ENCODE data around the gene IP6K1. TPM values are rescaled to one million over a fixed set of nuclear protein-coding genes. Genes with fewer than 3 reads are reported as not detected.
A peak's percentile ranks its signal among the peaks of the same experiment; 100 is the strongest.
"Not testable (repeated sequence)": the region's sequence is repeated elsewhere in the genome, so short reads cannot be mapped to it uniquely, and the experiment has no call there.

IP6K1 gene
- total RNA-seq, 1 experiment from 2014 or later, result 44.8 TPM

GRCh38 chr3:49685846-49686245 is 100.5 kb downstream of the IP6K1 start:
- H3K27me3 Mint-ChIP-seq (ENCODE audit: insufficient read depth, unreplicated experiment); H3K27ac Mint-ChIP-seq (ENCODE audit: low read depth, unreplicated experiment); H3K36me3 Mint-ChIP-seq (ENCODE audit: insufficient read depth, unreplicated experiment); intact Hi-C loops (cut with micrococcal nuclease); BruUV-seq (replicated peaks); POLR2A ChIA-PET; H3K4me3 Mint-ChIP-seq (ENCODE audit: unreplicated experiment); CTCF ChIA-PET; DNase-seq (ENCODE audit: unreplicated experiment); H3K9me3 Mint-ChIP-seq (ENCODE audit: unreplicated experiment): not testable (repeated sequence)
- H3K4me1 Mint-ChIP-seq (ENCODE audit: insufficient read depth, unreplicated experiment), result peaks cover 14% of the 10 kb centered on the region

GRCh38 chr3:49685103-49685502 is 101.2 kb downstream of the IP6K1 start:
- H3K9me3 Mint-ChIP-seq (ENCODE audit: unreplicated experiment); CTCF ChIA-PET; H3K4me3 Mint-ChIP-seq (ENCODE audit: unreplicated experiment); H3K27me3 Mint-ChIP-seq (ENCODE audit: insufficient read depth, unreplicated experiment); H3K27ac Mint-ChIP-seq (ENCODE audit: low read depth, unreplicated experiment); DNase-seq (ENCODE audit: unreplicated experiment); intact Hi-C loops (cut with micrococcal nuclease); BruUV-seq (replicated peaks); H3K4me1 Mint-ChIP-seq (ENCODE audit: insufficient read depth, unreplicated experiment); POLR2A ChIA-PET: not testable (repeated sequence)
- peaks cover 13% of the 10 kb centered on the region for H3K36me3 Mint-ChIP-seq (ENCODE audit: insufficient read depth, unreplicated experiment)

GRCh38 chr3:49684453-49684852 is 101.9 kb downstream of the IP6K1 start:
- H3K27me3 Mint-ChIP-seq (ENCODE audit: insufficient read depth, unreplicated experiment); POLR2A ChIA-PET; BruUV-seq (replicated peaks); intact Hi-C loops (cut with micrococcal nuclease); H3K27ac Mint-ChIP-seq (ENCODE audit: low read depth, unreplicated experiment); H3K4me3 Mint-ChIP-seq (ENCODE audit: unreplicated experiment); CTCF ChIA-PET; DNase-seq (ENCODE audit: unreplicated experiment); H3K9me3 Mint-ChIP-seq (ENCODE audit: unreplicated experiment): not testable (repeated sequence)
- peaks cover 11% of the 10 kb centered on the region for H3K4me1 Mint-ChIP-seq (ENCODE audit: insufficient read depth, unreplicated experiment)
- H3K36me3 Mint-ChIP-seq (ENCODE audit: insufficient read depth, unreplicated experiment), result peaks cover 16% of the 10 kb centered on the region

GRCh38 chr3:49683162-49683561 is 103.2 kb downstream of the IP6K1 start:
- intact Hi-C loops (cut with micrococcal nuclease), result no loop called here
- H3K9me3 Mint-ChIP-seq (ENCODE audit: unreplicated experiment), result no peaks in the 10 kb centered on the region
- BruUV-seq (replicated peaks), result TSS peak; percentile 39
- TF ChIP-seq CTCF (IDR thresholded peaks at IDR 0.05; ENCODE audit: unreplicated experiment), result no peak
- no peak overlapping the region for H3K4me3 Mint-ChIP-seq (ENCODE audit: unreplicated experiment)
- DNase-seq (ENCODE audit: unreplicated experiment), result no peak
- CTCF ChIA-PET, result interaction anchor here (0.6 to 1.0 kb wide), 2 partner anchors 10 to 11 kb away, joined by 3 to 4 read pairs; no protein-coding TSS in a partner anchor
- H3K36me3 Mint-ChIP-seq (ENCODE audit: insufficient read depth, unreplicated experiment), result peaks cover 12% of the 10 kb centered on the region
- H3K27me3 Mint-ChIP-seq (ENCODE audit: insufficient read depth, unreplicated experiment), result no peaks in the 10 kb centered on the region
- no peak overlapping the region for H3K27ac Mint-ChIP-seq (ENCODE audit: low read depth, unreplicated experiment)
- POLR2A ChIA-PET, result interaction anchor here (0.6 kb wide), 1 partner anchor 255 kb away, joined by 3 read pairs; no protein-coding TSS in a partner anchor
- peaks cover 5% of the 10 kb centered on the region for H3K4me1 Mint-ChIP-seq (ENCODE audit: insufficient read depth, unreplicated experiment)

GRCh38 chr3:49681543-49681942 is 104.8 kb downstream of the IP6K1 start:
- TF ChIP-seq CTCF (IDR thresholded peaks at IDR 0.05; ENCODE audit: unreplicated experiment), result no peak
- intact Hi-C loops (cut with micrococcal nuclease), result no loop called here
- POLR2A ChIA-PET, result no interaction called here
- H3K4me1 Mint-ChIP-seq (ENCODE audit: insufficient read depth, unreplicated experiment), result peaks cover 5% of the 10 kb centered on the region
- H3K4me3 Mint-ChIP-seq (ENCODE audit: unreplicated experiment), result no peak overlapping the region
- peaks cover 12% of the 10 kb centered on the region for H3K36me3 Mint-ChIP-seq (ENCODE audit: insufficient read depth, unreplicated experiment)
- CTCF ChIA-PET, result no interaction called here
- H3K27ac Mint-ChIP-seq (ENCODE audit: low read depth, unreplicated experiment), result no peak overlapping the region
- no peak for DNase-seq (ENCODE audit: unreplicated experiment)
- no TSS peak for BruUV-seq (replicated peaks)
- H3K9me3 Mint-ChIP-seq (ENCODE audit: unreplicated experiment), result no peaks in the 10 kb centered on the region
- no peaks in the 10 kb centered on the region for H3K27me3 Mint-ChIP-seq (ENCODE audit: insufficient read depth, unreplicated experiment)

GRCh38 chr3:49681232-49681522 is 105.2 kb downstream of the IP6K1 start:
- TF ChIP-seq CTCF (IDR thresholded peaks at IDR 0.05; ENCODE audit: unreplicated experiment), result no peak
- peaks cover 5% of the 10 kb centered on the region for H3K4me1 Mint-ChIP-seq (ENCODE audit: insufficient read depth, unreplicated experiment)
- ChIA-PET CTCF (no interaction called here), POLR2A (no interaction called here)
- no peak overlapping the region for H3K4me3 Mint-ChIP-seq (ENCODE audit: unreplicated experiment)
- BruUV-seq (replicated peaks), result no TSS peak
- H3K27me3 Mint-ChIP-seq (ENCODE audit: insufficient read depth, unreplicated experiment), result no peaks in the 10 kb centered on the region
- H3K27ac Mint-ChIP-seq (ENCODE audit: low read depth, unreplicated experiment), result no peak overlapping the region
- intact Hi-C loops (cut with micrococcal nuclease), result no loop called here
- DNase-seq (ENCODE audit: unreplicated experiment), result no peak
- no peaks in the 10 kb centered on the region for H3K9me3 Mint-ChIP-seq (ENCODE audit: unreplicated experiment)
- peaks cover 13% of the 10 kb centered on the region for H3K36me3 Mint-ChIP-seq (ENCODE audit: insufficient read depth, unreplicated experiment)
